Ectodermal cell (in vitro differentiated cells): Measurements from ENCODE around the gene RARS1.

Experiments
- H3K27ac ChIP-seq: 2 replicates; pipeline ENCODE4 v1.7.0; 2013; ENCODE audit warnings: mild to moderate bottlenecking, low read depth, low read length; ENCODE audit not compliant: insufficient read depth, poor library complexity, severe bottlenecking
- H3K27me3 ChIP-seq: 2 replicates; pipeline ENCODE4 v1.7.0; 2013; ENCODE audit warnings: mild to moderate bottlenecking, low read length; ENCODE audit not compliant: insufficient read depth, control insufficient read depth, poor library complexity, severe bottlenecking
- H3K36me3 ChIP-seq: one replicate; pipeline ENCODE4 v1.7.0; 2013; ENCODE audit warnings: low read length; ENCODE audit not compliant: control insufficient read depth, insufficient read depth
- H3K4me1 ChIP-seq: one replicate; pipeline ENCODE4 v1.7.0; 2013; ENCODE audit warnings: low read length; ENCODE audit not compliant: control insufficient read depth, insufficient read depth
- H3K4me3 ChIP-seq: 2 replicates; pipeline ENCODE4 v1.7.0; 2013; ENCODE audit warnings: low read depth, low read length, control low read depth; ENCODE audit not compliant: insufficient read depth
- H3K9me3 ChIP-seq: 2 replicates; pipeline ENCODE4 v1.7.0; 2013; ENCODE audit warnings: mild to moderate bottlenecking, low read length, moderate library complexity; ENCODE audit not compliant: control insufficient read depth
- WGBS, 2 experiments: methylation state at CpG; one replicate each; pipeline ENCODE4 v1.1.7; 2013; ENCODE audit warnings: missing lambda C conversion rate in 2 of 2; 5-methylcytosine and 5-hydroxymethylcytosine counted together

RARS1 gene

DNA sequence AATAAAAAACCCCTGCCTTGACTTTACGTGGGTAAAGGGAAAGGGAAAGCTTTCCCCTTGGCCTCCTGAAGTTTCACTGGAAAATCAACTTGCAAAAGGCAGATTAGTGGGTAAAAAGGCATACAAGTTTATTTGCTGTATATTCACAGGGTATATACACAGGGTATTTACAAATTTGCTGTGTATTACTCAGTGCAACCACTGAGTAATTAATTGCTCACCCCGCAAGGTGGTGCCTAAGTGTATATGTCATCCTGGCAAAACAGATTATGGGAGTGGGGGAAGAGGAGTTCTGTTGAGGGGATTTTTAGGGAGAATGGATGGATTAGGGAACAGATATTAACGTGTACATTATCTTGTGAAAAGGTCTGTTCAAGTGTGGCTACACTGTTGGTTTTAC lies 7.1 kb upstream of the RARS1 start:
- no peak overlapping the region for H3K4me3 ChIP-seq
- 91 to 92% methylated on average over 3 of the region's 3 CpGs for WGBS, 2 experiments
- no peaks in the 10 kb centered on the region for H3K9me3 ChIP-seq

DNA sequence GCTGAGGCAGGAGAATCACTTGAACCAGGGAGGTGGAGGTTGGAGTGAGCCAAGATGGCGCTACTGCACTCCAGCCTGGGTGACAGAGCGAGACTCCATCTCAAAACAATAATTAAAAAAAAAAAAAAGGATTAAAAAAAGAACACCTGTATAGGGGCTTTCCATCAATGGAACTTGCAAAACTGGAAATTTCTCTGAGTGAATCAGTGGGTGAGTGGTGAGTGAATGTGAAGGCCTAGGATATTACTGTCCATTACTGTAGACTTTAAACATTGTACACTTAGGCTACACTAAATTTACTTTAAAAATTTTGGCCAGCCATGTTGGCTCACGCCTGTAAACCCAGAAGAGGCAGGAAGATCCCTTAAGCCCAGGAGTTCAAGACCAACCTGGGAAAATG lies 5.7 kb upstream of the RARS1 start:
- WGBS, 2 experiments: 88 to 92% methylated on average over 1 to 3 of the region's 3 CpGs
- no peak overlapping the region for H3K27ac ChIP-seq
- no peaks in the 10 kb centered on the region for H3K36me3 ChIP-seq
- no peak overlapping the region for H3K4me3 ChIP-seq
- peaks cover 10% of the 10 kb centered on the region for H3K27me3 ChIP-seq
- H3K9me3 ChIP-seq: no peaks in the 10 kb centered on the region
- H3K4me1 ChIP-seq: no peaks in the 10 kb centered on the region

More for the DNA sequence above, 7.1 kb upstream of the RARS1 start:
- peaks cover 10% of the 10 kb centered on the region for H3K27me3 ChIP-seq
- H3K36me3 ChIP-seq: no peaks in the 10 kb centered on the region
- H3K4me1 ChIP-seq: no peaks in the 10 kb centered on the region
- H3K27ac ChIP-seq: no peak overlapping the region

DNA sequence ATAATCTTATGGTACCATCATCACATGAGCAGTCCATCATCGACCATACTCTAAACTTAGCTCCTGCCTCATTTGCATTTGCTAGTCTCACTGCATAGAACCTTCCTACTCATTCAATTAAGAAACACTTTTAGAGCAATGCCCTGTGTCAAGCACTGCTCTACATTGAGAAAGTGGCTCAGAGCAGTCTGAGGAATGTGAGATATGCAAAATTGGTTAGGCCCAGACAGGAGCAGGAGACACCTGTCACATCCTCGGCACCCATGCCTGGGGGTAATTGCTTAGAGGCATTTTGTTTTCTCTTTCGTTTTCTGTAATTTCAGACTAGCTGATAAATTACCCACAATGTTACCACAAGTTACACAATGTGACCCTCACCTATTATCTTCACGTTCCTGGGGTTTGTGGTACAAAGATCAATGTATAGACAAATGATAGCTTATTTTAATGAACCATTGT lies 4.9 kb upstream of the RARS1 start:
- Histone ChIP-seq H3K9me3 (no peaks in the 10 kb centered on the region), H3K36me3 (no peaks in the 10 kb centered on the region), H3K27me3 (peaks cover 10% of the 10 kb centered on the region), H3K4me3 (no peak overlapping the region), H3K4me1 (no peaks in the 10 kb centered on the region), H3K27ac (no peak overlapping the region)
- 83 to 84% methylated on average over 2 to 4 of the region's 4 CpGs for WGBS, 2 experiments

DNA sequence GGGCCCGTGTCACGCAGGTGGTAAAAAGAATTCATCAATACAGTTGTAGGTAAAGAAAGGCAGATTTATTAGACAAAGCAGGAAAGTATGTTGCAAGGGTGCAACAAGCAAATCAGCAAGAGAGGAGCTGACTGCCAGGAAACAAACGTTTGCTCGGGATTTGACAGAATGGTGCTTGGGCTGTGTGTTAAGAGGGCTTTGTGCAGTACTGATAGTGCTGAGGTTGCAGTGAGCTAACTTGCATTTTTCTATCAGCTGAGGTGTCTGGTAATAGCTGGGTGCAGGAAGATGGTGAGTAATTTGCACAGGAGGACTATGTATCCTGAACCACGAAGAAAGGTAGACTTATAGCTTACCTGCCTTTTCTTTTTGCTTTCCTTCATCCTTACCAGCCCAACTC lies 3.9 kb upstream of the RARS1 start:
- WGBS, 2 experiments: 81 to 84% methylated on average over 5 of the region's 5 CpGs
- Histone ChIP-seq H3K4me3 (no peak overlapping the region), H3K9me3 (no peaks in the 10 kb centered on the region), H3K36me3 (no peaks in the 10 kb centered on the region), H3K4me1 (no peaks in the 10 kb centered on the region), H3K27ac (no peak overlapping the region), H3K27me3 (peaks cover 10% of the 10 kb centered on the region)

DNA sequence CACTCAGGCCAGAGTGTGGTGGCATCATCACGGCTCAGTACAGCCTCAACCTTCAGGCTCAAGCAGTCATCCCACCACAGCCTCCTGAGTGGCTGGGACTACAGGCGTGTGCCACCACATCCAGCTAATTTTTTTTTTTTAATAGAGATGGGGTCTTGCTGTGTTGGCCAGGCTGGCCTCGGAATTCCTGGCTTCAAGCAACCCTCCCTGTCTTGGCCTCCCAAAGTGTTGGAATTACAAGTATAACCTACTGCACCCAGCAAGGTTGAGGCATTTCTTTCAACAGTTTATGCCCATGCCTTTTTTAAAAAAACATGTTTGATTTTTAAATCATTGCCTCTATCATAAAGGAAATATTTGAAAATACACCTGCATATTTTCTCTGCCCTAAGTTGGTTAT lies 2.8 kb downstream of the RARS1 start:
- Histone ChIP-seq H3K27me3 (no peaks in the 10 kb centered on the region), H3K27ac (no peak overlapping the region), H3K36me3 (peaks cover 38% of the 10 kb centered on the region), H3K4me1 (no peaks in the 10 kb centered on the region), H3K4me3 (no peak overlapping the region), H3K9me3 (no peaks in the 10 kb centered on the region)
- WGBS, 2 experiments: 95 to 98% methylated on average over 3 of the region's 3 CpGs

DNA sequence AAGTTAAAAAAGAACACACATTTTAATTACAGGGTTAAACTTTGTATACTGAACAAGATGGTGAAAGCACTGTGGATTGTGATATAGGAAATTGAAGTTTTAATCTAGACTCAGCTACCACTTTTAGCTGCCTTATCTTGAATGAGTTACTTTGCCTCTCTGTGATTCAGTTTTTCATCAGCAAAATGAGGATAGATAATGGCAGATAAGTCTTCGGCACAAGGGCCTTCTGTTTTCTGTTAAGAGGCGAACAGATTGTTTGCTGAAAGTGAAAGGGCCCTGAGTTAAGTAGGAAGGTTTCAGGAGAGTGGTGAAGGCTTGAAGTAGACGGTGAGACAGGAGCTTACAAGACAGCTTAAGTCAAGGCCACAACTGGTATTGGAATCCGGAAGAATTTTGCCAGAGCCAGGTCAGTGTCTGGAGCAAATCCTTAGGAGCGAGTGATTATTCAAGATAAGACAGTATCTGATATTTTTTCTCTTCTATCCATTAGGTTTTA lies 7.8 kb downstream of the RARS1 start:
- 97% methylated on average over 4 to 5 of the region's 5 CpGs for WGBS, 2 experiments
- Histone ChIP-seq H3K27me3 (no peaks in the 10 kb centered on the region), H3K4me1 (no peaks in the 10 kb centered on the region), H3K9me3 (no peaks in the 10 kb centered on the region), H3K27ac (no peak overlapping the region), H3K4me3 (no peak overlapping the region), H3K36me3 (peaks cover 45% of the 10 kb centered on the region)

DNA sequence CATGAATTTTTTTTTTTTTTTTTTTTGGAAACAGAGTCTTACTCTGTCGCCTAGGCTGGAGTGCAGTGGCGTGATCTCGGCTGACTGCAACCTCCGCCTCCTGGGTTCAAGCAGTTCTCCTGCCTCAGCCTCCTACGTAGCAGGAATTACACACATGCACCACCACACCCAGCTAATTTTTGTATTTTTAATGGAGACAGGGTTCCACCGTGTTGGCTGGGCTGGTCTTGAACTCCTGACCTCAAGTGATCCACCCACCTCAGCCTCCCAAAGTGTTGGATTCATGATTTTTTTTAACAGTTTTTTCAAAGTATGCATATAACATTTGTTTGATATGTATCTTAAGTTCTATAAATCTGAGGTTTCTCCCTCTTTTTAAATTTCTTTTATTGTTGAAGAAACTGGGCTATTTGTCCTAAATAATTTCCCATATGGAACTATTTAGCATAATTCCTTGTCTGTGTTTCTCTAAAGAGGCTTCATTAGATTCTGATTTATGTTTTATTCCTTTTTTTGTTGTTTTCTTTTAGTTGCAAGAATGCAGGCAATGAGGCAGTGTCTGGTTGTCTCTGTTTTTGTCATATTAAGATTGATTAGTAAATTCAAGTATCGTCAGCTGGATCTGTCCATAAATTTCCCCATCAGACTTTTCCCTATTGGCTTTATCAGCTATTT lies 16.4 kb downstream of the RARS1 start:
- 87 to 97% methylated on average over 6 to 7 of the region's 7 CpGs for WGBS, 2 experiments
- Histone ChIP-seq H3K27me3 (no peaks in the 10 kb centered on the region), H3K27ac (no peak overlapping the region), H3K4me1 (no peaks in the 10 kb centered on the region), H3K36me3 (peaks cover 38% of the 10 kb centered on the region), H3K9me3 (no peaks in the 10 kb centered on the region), H3K4me3 (no peak overlapping the region)

DNA sequence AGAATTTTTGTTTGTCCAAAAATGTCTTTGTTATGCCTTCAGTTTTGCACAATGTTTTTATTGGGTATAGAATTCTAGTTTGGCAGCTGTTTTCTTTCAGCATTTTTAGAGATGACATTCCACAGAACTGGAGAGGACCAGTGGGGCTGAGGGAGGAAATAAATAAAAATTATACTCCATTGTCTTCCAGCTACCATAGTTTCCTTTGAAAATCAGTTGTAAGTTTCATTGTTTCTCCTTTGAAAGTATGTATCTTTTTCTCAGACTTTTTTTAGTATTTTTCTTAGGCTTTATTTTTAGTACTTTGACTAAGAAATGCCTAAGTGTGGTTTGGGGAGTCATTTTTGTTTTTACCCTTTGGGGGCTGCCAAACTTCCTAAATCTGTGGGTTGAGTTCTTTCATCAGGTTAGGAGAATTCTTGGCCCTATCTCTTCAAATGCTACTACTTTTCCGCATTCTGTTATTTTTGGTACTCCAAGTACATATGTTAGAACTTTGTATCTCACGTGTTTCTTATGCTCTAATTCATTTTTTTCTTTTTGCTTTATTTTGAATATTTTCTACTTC lies 27.7 kb downstream of the RARS1 start:
- H3K4me1 ChIP-seq: no peaks in the 10 kb centered on the region
- no peaks in the 10 kb centered on the region for H3K9me3 ChIP-seq
- H3K4me3 ChIP-seq: no peak overlapping the region
- no peak overlapping the region for H3K27ac ChIP-seq
- WGBS, 2 experiments: 100% methylated on average over 1 of the region's 2 CpGs; no CpG with 5 or more reads in 1 of the 2 experiments
- H3K27me3 ChIP-seq: no peaks in the 10 kb centered on the region
- H3K36me3 ChIP-seq: peaks cover 65% of the 10 kb centered on the region

DNA sequence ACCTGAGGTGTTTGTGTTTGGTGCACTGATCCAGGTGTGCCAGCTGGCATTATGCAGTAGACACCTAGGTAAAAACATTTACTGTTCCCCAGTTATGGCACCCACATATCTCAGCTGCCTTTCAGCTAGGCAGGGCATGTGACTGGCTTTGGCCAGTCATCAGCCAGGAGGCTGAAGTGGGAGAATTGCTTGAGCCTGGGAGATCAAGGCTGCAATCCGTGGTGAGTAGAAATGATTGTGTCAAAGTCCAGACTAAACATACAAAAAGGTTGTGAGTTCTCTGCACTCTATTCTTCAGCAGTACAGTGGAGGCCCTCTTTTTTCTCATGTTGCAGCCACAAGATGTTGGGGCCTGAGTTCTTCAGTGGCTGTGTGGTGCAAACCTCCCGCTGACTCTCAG lies 39.6 kb downstream of the RARS1 start:
- WGBS, 2 experiments: 50 to 85% methylated on average over 1 of the region's 2 CpGs
- no peaks in the 10 kb centered on the region for H3K36me3 ChIP-seq
- H3K4me1 ChIP-seq: no peaks in the 10 kb centered on the region

DNA sequence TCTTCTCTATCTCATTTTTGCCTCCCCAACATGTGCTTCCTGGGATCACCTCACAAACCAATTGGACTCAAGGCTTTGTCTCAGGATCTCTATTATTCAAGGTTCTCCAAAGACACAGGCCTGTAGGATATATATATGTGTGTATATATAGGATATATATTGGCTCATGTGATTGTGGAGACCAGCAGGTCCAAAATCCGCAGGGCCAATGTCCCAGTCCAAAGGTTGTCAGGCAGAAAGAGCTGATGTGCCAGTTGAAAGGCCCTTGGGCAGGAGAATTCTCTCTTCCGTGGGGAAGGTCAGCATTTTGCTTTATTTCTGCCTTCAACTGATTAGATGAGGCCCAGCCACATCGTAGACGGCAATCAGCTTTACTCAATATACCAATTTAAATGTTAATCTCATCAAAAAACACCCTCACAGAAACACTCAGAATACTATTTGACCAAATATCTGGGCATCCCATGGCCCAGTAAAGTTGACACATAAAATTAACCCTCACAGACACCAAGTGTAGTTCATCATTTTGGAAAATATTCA lies 41.6 kb downstream of the RARS1 start:
- Histone ChIP-seq H3K36me3 (no peaks in the 10 kb centered on the region), H3K4me3 (no peak overlapping the region), H3K4me1 (peaks cover 14% of the 10 kb centered on the region), H3K27ac (no peak overlapping the region), H3K9me3 (no peaks in the 10 kb centered on the region), H3K27me3 (peaks cover 34% of the 10 kb centered on the region)
- WGBS, 2 experiments: 88 to 89% methylated on average over 4 of the region's 4 CpGs

More for the DNA sequence above, 39.6 kb downstream of the RARS1 start:
- Histone ChIP-seq H3K4me3 (no peak overlapping the region), H3K27ac (no peak overlapping the region), H3K27me3 (peaks cover 27% of the 10 kb centered on the region), H3K9me3 (no peaks in the 10 kb centered on the region)
